Upper lobe of left lung (tissue), 4 donors: ENCODE results near the gene IL6ST.

ENCODE experiments used
- POLR2AphosphoS5 ChIP-seq, 2 donors: sonication (generic); formaldehyde crosslinking; IDR thresholded peaks; one replicate each; pipeline ENCODE4 v1.5.1; 2017; ENCODE audit warnings: antibody characterized with exemption in 2 of 2
- TF ChIP-seq, protein P1 (sequence below), 6 experiments: fragments of 450-650 bp in 4 of 6; fragments of 200-600 bp in 2 of 6; sonication (generic) in 2 of 6; IDR thresholded peaks; one replicate each; pipeline ENCODE4 v1.5.1; 2016 to 2019; ENCODE audit warnings: antibody characterized with exemption in 6 of 6

DNA sequence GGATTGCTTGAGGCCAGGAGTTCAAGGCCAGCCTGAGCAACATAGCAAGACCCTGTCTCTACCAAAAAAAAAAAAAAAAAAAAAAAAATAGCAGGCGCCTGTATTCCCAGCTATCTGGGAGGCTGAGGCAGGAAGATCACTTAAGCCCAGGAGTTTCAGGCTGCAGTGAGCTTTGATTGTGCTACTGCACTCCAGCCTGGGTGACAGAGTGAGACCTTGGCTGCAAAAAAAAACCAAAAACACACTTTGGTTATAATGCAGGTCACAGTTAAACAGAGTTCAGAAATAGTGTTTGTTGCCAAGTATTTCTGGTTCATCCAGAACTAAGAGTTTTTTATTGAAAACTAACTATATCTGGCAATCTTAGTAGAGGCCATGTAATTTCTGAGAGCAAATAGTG is 24.1 kb upstream of the IL6ST start:
- TF ChIP-seq, protein P1, sequence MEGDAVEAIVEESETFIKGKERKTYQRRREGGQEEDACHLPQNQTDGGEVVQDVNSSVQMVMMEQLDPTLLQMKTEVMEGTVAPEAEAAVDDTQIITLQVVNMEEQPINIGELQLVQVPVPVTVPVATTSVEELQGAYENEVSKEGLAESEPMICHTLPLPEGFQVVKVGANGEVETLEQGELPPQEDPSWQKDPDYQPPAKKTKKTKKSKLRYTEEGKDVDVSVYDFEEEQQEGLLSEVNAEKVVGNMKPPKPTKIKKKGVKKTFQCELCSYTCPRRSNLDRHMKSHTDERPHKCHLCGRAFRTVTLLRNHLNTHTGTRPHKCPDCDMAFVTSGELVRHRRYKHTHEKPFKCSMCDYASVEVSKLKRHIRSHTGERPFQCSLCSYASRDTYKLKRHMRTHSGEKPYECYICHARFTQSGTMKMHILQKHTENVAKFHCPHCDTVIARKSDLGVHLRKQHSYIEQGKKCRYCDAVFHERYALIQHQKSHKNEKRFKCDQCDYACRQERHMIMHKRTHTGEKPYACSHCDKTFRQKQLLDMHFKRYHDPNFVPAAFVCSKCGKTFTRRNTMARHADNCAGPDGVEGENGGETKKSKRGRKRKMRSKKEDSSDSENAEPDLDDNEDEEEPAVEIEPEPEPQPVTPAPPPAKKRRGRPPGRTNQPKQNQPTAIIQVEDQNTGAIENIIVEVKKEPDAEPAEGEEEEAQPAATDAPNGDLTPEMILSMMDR (IDR thresholded peaks at IDR 0.05) = no peak
- TF ChIP-seq POLR2AphosphoS5 (IDR thresholded peaks at IDR 0.05) = no peak
